ENCODE measurements around the gene ADAMTS16.
"Not testable (repeated sequence)": the region's sequence is repeated elsewhere in the genome, so short reads cannot be mapped to it uniquely, and the experiment has no call there.

The ADAMTS16 gene

DNA sequence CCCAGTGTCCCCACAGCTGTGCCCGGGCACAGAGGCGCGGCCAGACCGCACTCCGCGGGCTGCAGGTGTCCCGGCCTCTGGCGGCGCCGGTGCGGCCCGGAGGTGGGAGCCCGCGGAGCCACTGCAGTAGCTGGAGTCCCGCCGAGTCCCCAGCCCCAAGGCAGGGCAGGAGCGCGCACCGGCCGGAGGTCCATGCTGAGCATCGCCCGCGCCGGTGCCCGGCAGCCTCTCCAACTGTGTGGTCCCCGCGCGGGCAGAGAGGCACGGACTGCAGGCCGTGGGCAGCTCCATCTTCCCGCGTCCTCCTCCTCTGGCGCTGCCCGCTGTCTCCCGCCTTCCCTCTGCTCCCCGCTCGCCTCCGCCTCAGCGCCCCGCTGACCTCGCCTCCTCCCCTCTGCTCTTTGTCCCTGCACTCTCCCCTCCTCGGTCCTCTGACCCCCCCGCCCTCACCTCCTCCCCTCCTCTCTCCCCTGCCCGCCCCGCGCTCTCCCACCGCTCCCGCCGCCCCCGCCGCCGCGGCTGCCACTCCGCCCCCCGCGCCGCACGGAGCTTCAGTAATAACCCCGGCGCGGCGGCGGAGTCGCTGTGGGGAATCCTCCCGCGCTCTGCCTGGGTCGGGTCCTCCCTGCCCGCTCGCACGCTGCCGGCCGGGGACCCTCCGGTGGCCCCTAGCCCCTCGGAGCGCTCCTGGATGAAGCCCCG, at the start of gene ADAMTS16:
Gene ADAMTS16, plus strand, starts transcription at position 554 of the 702 bp plus-strand sequence. Its CDS starts 138 bp downstream, at position 692.
- peak in 1 of 58 donors; percentile 25 for DNase-seq

- no peak for DNase-seq
These were observed 48.0 kb upstream of the ADAMTS16 start for GRCh38 chr5:5092149-5092548.

DNA sequence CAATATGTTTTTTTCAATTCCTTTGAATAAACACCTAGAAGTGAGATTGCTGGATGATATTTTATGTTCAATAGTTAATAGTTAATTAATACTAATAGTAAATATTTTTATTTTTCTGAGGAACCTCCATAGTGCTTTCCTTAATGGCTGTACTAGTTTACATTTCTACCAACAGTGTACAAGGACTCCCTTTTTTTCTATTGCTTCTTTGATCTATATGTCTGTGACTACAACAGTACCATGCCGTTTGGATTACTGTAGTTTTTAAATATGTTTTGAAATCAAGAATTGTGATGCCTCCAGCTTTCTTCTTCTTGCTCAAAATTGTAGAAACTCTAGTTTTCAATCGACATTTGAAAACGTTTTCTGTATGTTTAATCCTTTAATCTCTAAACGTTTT, 39.5 kb upstream of the ADAMTS16 start:
- DNase-seq: no peak

GRCh38 chr5:5101676-5102075, 38.5 kb upstream of the ADAMTS16 start:
- DNase-seq: no peak

DNA sequence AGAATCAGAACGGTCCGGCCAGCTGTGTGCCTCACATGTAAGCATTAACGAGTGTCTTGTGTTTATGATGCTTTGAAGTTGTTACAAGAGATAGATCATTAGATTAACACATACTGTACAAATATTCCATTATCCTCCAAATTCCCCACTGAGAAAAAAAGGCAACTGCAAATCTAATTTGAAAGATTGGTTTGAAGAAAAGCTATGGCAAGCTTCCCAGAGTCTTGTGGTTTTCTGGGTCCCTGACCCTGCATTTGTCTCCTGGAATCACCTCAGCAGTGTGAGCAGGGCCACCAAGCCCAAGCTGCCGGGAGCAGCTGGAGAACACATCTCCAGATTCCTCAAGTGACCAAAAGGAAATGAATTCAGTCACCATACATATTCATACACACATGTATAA, 36.9 kb upstream of the ADAMTS16 start:
- no peak for DNase-seq

- DNase-seq: no peak
These were observed 35.6 kb upstream of the ADAMTS16 start for GRCh38 chr5:5104550-5104949.

GRCh38 chr5:5105531-5105930, 34.6 kb upstream of the ADAMTS16 start:
- DNase-seq: no peak

DNA sequence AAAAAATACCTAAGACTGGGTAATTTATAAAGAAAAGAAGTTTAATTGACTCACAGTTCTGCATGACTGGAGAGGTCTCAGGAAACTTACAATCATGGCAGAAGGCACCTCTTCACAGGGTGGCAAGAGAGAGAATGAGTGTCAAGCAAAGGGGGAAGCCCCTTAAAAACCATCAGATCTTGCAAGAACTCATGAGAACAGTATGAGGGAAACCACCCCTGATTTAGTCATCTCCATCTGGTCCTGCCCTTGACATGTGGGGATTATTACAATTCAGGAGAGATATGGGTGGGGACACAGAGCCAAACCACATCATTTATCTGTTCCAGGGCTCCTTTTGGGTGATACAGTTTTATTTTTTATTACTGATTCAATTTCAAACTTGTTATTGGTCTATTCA, 23.2 kb upstream of the ADAMTS16 start:
- no peak for DNase-seq

GRCh38 chr5:5122776-5123175, 17.4 kb upstream of the ADAMTS16 start:
- DNase-seq: no peak

- no peak for DNase-seq
These were observed 15.9 kb upstream of the ADAMTS16 start for GRCh38 chr5:5124231-5124630.

- DNase-seq: no peak
These were observed 13.7 kb upstream of the ADAMTS16 start for GRCh38 chr5:5126444-5126843.

DNA sequence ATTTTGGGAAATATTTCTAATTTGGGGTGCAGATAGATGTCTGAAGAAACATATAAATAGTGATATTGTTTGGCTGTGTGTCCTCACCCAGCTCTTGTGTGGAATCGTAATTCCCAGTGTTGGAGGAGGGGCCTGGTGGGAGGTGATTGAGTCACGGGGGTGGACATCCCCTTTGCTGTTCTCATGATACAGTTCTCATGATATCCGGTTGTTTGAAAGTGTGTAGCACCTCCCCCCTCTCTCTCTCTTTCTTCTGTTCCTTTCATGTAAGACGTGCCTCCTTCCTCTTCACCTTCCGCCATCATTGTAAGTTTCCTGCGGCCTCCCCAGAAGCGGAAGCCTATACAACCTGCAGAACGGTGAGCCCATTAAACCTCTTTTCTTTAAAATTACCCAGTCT, 11.4 kb upstream of the ADAMTS16 start:
- no peak for DNase-seq

- no peak for DNase-seq
These were observed 7.9 kb upstream of the ADAMTS16 start for GRCh38 chr5:5132234-5132633.

GRCh38 chr5:5132693-5133295, 7.3 kb upstream of the ADAMTS16 start:
- no peak for DNase-seq

GRCh38 chr5:5134107-5134506, 6.0 kb upstream of the ADAMTS16 start:
- no peak for DNase-seq

GRCh38 chr5:5135957-5136676, 4.0 kb upstream of the ADAMTS16 start:
- no peak for DNase-seq

DNA sequence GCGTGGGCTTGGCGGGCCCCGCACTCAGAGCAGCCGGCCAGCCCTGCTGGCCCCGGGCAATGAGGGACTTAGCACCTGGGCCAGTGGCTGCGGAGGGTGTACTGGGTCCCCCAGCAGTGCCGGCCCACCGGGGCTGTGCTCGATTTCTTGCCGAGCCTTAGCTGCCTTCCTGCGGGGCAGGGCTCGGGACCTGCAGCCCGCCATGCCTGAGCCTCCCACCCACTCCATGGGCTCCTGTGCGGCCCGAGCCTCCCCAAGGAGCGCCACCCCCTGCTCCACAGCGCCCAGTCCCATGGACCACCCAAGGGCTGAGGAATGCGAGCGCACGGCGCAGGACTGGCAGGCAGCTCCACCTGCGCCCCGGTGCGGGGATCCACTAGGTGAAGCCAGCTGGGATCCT, 2.3 kb upstream of the ADAMTS16 start:
- not testable (repeated sequence) for DNase-seq

DNA sequence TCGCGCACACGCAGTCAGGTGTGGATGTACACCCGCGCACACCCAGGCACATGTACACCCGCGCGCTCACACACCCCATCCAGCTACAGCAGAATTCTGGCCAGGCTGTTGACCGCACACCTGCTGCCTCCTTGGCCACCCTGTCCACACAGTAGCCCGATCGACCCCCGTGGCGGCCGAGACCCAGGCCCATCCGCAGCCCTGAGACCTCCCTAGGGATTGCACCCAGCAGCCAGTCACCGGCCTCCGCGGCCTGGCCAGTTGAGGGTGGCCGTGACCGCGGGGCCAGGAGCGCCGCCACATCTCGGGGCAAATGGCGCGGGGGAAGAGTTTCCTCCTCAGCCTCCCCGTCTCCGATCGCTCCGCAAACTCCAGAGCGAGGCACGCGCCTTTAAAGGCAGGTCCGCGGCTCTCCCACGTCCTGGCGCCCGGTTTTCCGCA, 774 bp upstream of the ADAMTS16 start:
- DNase-seq: no peak

DNA sequence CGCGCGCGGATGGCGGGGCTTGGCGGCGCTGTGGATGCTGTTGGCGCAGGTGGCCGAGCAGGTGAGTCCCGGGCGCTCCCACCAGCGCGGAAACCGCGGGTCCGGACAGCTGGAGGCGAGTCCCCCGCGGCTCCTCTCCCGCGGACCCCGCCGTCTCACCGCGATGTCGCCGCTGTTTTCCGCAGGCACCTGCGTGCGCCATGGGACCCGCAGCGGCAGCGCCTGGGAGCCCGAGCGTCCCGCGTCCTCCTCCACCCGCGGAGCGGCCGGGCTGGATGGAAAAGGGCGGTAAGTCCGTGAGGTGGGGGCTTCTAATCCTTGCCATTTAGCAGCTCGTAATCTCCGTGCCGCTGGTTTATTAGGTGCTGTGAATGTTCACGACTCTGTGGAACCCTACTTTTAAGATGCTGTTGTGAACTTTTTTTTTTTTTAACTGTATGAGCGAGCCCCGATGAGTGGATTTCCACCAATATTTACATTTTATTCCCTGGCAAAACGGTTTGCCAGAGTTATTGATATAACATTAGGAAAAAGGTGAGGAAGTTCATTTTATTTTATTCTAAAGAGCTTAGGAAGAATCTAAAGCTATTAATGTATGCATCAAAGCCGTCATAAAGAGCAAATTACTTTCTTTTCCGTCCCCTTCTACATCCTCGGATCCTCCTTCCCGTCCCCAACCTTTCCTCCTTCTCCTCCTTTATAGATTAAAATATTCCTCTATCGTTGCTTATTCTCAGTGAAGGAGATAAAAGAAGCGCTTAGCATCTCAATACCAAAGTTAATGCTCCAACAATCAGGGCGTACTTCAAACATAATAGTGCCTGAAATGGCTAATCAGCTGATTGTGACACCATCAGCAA, 579 bp downstream of the ADAMTS16 start:
- no peak for DNase-seq

- no peak for DNase-seq
These were observed 1.1 kb downstream of the ADAMTS16 start for GRCh38 chr5:5141339-5141599.

GRCh38 chr5:5141625-5142525, 1.7 kb downstream of the ADAMTS16 start:
- DNase-seq: peak in 15 of 58 donors; percentile 15 to 68 (median 33)
